ENCODE results near the gene TFAP2E. TPM values are rescaled to one million over a fixed set of nuclear protein-coding genes. Genes with fewer than 3 reads are reported as not detected.
A peak's percentile ranks its signal among the peaks of the same experiment; 100 is the strongest.

The TFAP2E gene
- total RNA-seq = under 1 TPM; 0.62 to 0.66 TPM
- polyA plus RNA-seq (2013, experiment 1 of 2) = 0.53 TPM
- 0.54 TPM for polyA plus RNA-seq (2013, experiment 2 of 2)
- long read RNA-seq, experiment 1 = 0 reads
- long read RNA-seq, experiment 2, partial matches to known transcripts = 0 of 1 reads
- long read RNA-seq, experiment 2, other reads (novel, unspliced or antisense) = 0 of 1 reads
- long read RNA-seq, experiment 3, partial matches to known transcripts = 0 of 1 reads
- long read RNA-seq, experiment 3, other reads (novel, unspliced or antisense) = 0 of 1 reads
- long read RNA-seq, experiment 4, partial matches to known transcripts = 1 of 3 reads
- long read RNA-seq, experiment 4, other reads (novel, unspliced or antisense) = 2 of 3 reads

DNA sequence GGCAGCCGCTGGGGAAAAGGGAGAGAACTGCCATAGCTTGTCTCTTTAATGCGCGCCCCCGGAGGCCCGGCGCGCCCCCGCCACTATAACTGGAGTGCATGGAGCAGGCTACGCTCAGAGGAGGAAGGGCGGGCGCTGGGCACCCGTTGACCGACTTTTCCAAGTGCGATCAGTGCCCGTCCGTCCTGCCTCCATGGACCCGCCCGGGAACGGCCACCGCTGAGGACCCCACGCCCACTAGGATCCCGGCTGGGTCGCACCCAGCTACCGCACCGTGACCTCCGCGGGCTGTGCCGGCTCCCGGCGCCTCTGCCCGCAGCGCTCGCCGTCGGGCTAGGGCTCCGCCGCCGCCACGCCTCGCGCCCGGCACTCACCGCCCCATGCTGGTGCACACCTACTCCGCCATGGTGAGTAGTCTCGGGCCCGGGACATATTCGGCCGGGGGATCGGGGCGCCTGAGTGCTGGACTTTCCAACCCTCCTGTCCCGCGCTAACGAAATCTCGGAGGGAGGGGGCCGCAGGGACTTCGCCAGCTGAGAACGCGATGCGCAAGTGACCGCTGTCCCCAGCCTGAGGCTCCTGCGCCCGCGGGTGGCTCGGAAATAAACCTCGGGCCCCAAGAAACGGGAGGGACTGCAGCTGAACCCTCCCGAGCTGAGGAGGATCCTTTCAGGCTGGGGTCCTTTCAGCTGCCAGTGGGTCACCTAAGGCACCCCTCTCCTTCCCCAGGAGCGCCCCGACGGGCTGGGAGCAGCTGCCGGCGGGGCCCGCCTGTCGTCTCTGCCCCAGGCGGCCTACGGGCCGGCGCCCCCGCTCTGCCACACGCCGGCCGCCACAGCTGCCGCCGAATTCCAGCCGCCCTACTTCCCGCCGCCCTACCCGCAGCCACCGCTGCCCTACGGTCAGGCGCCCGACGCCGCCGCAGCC lies at the start of gene TFAP2E:
Gene TFAP2E, plus strand, starts transcription at position 117 of the 927 bp plus-strand sequence. Its CDS starts 264 bp downstream, at position 381.
- H3K27ac Mint-ChIP-seq = no peak within 1 kb of the TSS
- H3K4me1 ChIP-seq (ENCODE audit: control insufficient read depth, insufficient read depth, low read length) = no peaks in the 10 kb centered on the region
- peaks cover 10% of the 10 kb centered on the region for H3K4me1 Mint-ChIP-seq
- H3K4me3 ChIP-seq (ENCODE audit: low read length) = peak within 1 kb of the TSS; percentile 77
- H3K9ac ChIP-seq (ENCODE audit: extremely low read depth, low read length, poor library complexity, severe bottlenecking) = peak within 1 kb of the TSS; percentile 15
- no peaks in the 10 kb centered on the region for H3K9me3 Mint-ChIP-seq
- TF ChIP-seq, protein P1, sequence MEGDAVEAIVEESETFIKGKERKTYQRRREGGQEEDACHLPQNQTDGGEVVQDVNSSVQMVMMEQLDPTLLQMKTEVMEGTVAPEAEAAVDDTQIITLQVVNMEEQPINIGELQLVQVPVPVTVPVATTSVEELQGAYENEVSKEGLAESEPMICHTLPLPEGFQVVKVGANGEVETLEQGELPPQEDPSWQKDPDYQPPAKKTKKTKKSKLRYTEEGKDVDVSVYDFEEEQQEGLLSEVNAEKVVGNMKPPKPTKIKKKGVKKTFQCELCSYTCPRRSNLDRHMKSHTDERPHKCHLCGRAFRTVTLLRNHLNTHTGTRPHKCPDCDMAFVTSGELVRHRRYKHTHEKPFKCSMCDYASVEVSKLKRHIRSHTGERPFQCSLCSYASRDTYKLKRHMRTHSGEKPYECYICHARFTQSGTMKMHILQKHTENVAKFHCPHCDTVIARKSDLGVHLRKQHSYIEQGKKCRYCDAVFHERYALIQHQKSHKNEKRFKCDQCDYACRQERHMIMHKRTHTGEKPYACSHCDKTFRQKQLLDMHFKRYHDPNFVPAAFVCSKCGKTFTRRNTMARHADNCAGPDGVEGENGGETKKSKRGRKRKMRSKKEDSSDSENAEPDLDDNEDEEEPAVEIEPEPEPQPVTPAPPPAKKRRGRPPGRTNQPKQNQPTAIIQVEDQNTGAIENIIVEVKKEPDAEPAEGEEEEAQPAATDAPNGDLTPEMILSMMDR (conservative IDR thresholded peaks at IDR 0.05) = no peak
- no peaks in the 10 kb centered on the region for H3K9me3 ChIP-seq (ENCODE audit: control insufficient read depth, low read length)
- peak within 1 kb of the TSS; percentile 44 for H3K4me3 Mint-ChIP-seq
- peaks cover 89% of the 10 kb centered on the region for H3K27me3 ChIP-seq (ENCODE audit: control insufficient read depth, insufficient read depth, low read length, poor library complexity, severe bottlenecking)
- H3K36me3 ChIP-seq (ENCODE audit: control insufficient read depth, insufficient read depth, low read length) = no peaks in the 10 kb centered on the region
- no peak within 1 kb of the TSS for H3K27ac ChIP-seq (ENCODE audit: low read depth, low read length)
- H3K27me3 Mint-ChIP-seq (ENCODE audit: insufficient read depth) = peaks cover 95% of the 10 kb centered on the region
- no peaks in the 10 kb centered on the region for H3K36me3 Mint-ChIP-seq (ENCODE audit: low read depth)
- WGBS, 2 experiments (ENCODE audit: insufficient coverage in 1 of 2, insufficient read length in 1 of 2) = 4 to 11% methylated on average over 38 to 95 of the region's 95 CpGs
- peak; percentile 83 for DNase-seq

DNA sequence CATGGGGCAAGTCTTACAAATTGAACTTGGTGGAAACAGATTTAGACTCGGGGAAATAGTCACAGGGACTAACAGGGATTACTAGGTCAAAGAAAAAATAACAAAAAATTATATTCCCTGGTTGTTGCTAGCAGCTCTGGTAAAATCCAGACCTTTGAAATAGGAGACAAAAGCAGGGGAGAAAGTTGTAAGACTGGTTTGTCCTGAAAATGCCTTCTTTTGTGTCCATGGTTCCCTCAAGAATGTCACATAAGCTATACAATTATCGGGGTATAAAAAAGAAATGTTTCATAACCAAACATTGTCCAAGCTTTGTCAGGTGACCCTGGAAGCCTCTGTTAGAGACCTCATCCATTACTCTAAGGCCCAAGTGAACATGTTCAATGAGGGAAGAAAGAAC lies 49.0 kb upstream of the TFAP2E start:
- Histone ChIP-seq H3K9me3 (ENCODE audit: control insufficient read depth, low read length) (peaks cover 27% of the 10 kb centered on the region), H3K4me3 (ENCODE audit: low read length) (no peak overlapping the region), H3K27me3 (ENCODE audit: control insufficient read depth, insufficient read depth, low read length, poor library complexity, severe bottlenecking) (no peaks in the 10 kb centered on the region), H3K36me3 (ENCODE audit: control insufficient read depth, insufficient read depth, low read length) (peaks cover 7% of the 10 kb centered on the region), H3K4me1 (ENCODE audit: control insufficient read depth, insufficient read depth, low read length) (no peaks in the 10 kb centered on the region), H3K9ac (ENCODE audit: extremely low read depth, low read length, poor library complexity, severe bottlenecking) (no peak overlapping the region), H3K27ac (ENCODE audit: low read depth, low read length) (no peak overlapping the region)
- WGBS, 2 experiments (ENCODE audit: insufficient coverage in 1 of 2, insufficient read length in 1 of 2) = 94 to 96% methylated on average over 2 of the region's 2 CpGs
- Mint-ChIP-seq H3K9me3 (peaks cover 24% of the 10 kb centered on the region), H3K4me1 (no peaks in the 10 kb centered on the region), H3K27ac (no peak overlapping the region), H3K36me3 (ENCODE audit: low read depth) (peaks cover 29% of the 10 kb centered on the region), H3K4me3 (no peak overlapping the region), H3K27me3 (ENCODE audit: insufficient read depth) (no peaks in the 10 kb centered on the region)
- no peak for DNase-seq
- TF ChIP-seq, protein P1 (conservative IDR thresholded peaks at IDR 0.05) = no peak

DNA sequence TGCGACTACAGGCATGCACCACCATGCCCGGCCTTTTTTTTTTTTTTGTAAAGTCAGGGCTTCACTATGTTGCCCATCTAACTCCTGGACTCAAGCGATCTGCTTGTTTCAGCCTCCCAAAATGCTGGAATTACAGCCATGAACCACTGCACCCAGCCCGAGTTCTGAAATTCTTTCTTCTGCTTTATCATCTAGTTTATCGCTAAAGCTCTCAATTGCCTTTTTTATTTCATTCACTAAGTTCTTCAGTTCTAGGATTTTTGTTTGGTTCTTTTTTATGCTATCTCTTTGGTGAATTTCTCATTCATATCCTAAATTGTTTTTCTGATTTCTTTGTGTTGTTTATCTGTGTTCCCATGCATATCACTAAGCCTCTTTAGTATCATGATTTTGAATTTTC lies 42.9 kb upstream of the TFAP2E start:
- H3K27ac Mint-ChIP-seq = no peak overlapping the region
- H3K36me3 Mint-ChIP-seq (ENCODE audit: low read depth) = peaks cover 56% of the 10 kb centered on the region
- H3K4me1 Mint-ChIP-seq = peaks cover 15% of the 10 kb centered on the region
- H3K27me3 ChIP-seq (ENCODE audit: control insufficient read depth, insufficient read depth, low read length, poor library complexity, severe bottlenecking) = no peaks in the 10 kb centered on the region
- peaks cover 69% of the 10 kb centered on the region for H3K9me3 ChIP-seq (ENCODE audit: control insufficient read depth, low read length)
- peaks cover 45% of the 10 kb centered on the region for H3K9me3 Mint-ChIP-seq
- peaks cover 43% of the 10 kb centered on the region for H3K36me3 ChIP-seq (ENCODE audit: control insufficient read depth, insufficient read depth, low read length)
- no peak for DNase-seq
- no peak overlapping the region for H3K9ac ChIP-seq (ENCODE audit: extremely low read depth, low read length, poor library complexity, severe bottlenecking)
- TF ChIP-seq, protein P1 (conservative IDR thresholded peaks at IDR 0.05) = no peak
- peak overlapping the region; percentile 54 for H3K4me3 ChIP-seq (ENCODE audit: low read length)
- H3K27ac ChIP-seq (ENCODE audit: low read depth, low read length) = no peak overlapping the region
- H3K27me3 Mint-ChIP-seq (ENCODE audit: insufficient read depth) = no peaks in the 10 kb centered on the region
- WGBS, 2 experiments (ENCODE audit: insufficient coverage in 1 of 2, insufficient read length in 1 of 2) = 63 to 78% methylated on average over 3 to 5 of the region's 5 CpGs
- H3K4me3 Mint-ChIP-seq = no peak overlapping the region
- H3K4me1 ChIP-seq (ENCODE audit: control insufficient read depth, insufficient read depth, low read length) = peaks cover 6% of the 10 kb centered on the region
